MG63 (cell line): ENCODE measurements around the gene LTB4R2. TPM values are rescaled to one million over a fixed set of nuclear protein-coding genes. Genes with fewer than 3 reads are reported as not detected.
A peak's percentile ranks its signal among the peaks of the same experiment; 100 is the strongest.
"Not testable (repeated sequence)": the region's sequence is repeated elsewhere in the genome, so short reads cannot be mapped to it uniquely, and the experiment has no call there.

Source experiments
- DNase-seq: peaks from one replicate; pipeline ENCODE4 v3.0.0-alpha.2; 2020
- H3K27me3 ChIP-seq: fragments of 250-450 bp; sonication (Bioruptor Pico); 2 replicates; pipeline ENCODE4 v1.5.1; 2020; ENCODE audit warnings: mild to moderate bottlenecking, moderate library complexity
- H3K36me3 ChIP-seq: fragments of 250-450 bp; sonication (Bioruptor Pico); 2 replicates; pipeline ENCODE4 v1.5.1; 2020; ENCODE audit warnings: mild to moderate bottlenecking, moderate library complexity
- H3K4me3 ChIP-seq: fragments of 250-450 bp; sonication (Bioruptor Pico); 2 replicates; pipeline ENCODE4 v1.5.1; 2020; ENCODE audit warnings: mild to moderate bottlenecking, moderate library complexity
- H3K9me3 ChIP-seq: fragments of 250-450 bp; sonication (Bioruptor Pico); 2 replicates; pipeline ENCODE4 v1.5.1; 2020; ENCODE audit warnings: mild to moderate bottlenecking, moderate library complexity
- total RNA-seq: library from RNA; depleted of rRNA; stranded (reverse); fragments of >200 nt; shearing (Covaris generic); gene quantifications from 2 replicates; pipeline ENCODE4 v1.2.3, GENCODE V29; 2014; ENCODE audit warnings: low replicate concordance

Gene LTB4R2
- total RNA-seq, 1 experiment from 2014 or later = 0.82 TPM

DNA sequence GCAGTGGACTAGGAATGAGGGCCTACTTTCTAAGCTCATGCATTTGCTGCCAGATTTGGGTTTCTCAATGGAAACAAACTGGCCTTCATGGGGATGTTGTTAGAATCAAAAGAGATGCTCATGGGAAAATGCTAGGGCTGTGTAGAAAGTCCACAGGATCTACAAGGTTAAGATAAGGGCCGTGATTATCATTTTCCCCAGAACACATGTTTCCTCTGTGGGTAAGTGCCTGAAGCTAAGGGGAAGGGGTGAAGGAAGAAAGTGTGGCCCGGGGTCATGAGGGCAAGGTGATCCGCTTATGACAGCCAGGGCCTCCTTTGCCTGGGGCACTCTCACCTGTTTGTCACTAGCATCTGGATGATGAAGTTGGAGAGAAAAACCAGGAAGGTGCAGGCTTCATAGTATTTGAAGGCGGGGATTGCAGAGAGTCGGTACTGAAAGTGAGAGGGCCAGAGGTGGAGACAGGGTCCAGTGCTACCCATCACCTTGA is 15.1 kb downstream of the LTB4R2 start:
- H3K27me3 ChIP-seq = no peaks in the 10 kb centered on the region
- H3K4me3 ChIP-seq = no peak overlapping the region
- H3K9me3 ChIP-seq = no peaks in the 10 kb centered on the region
- DNase-seq = no peak
- no peaks in the 10 kb centered on the region for H3K36me3 ChIP-seq

DNA sequence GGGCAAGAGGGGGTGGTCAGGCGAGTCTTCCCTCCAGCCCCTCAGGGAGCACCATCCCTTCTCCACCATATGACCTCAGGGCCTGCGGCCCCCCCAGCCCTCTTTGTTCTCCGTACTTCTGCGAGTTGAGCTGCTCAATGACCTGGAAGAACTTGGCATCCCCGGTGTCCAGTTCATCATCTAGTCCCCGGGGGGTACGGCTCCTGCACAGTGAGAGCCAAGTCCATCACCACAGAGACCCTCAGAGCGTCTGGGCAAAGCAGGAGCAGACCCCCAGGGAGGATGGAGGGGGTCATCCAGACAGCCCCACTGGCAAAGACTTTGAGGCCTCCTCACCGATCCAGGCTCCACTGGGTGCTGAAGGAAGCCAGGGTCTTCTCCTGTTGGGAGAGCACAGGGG is 16.0 kb downstream of the LTB4R2 start:
- Histone ChIP-seq H3K36me3 (no peaks in the 10 kb centered on the region), H3K9me3 (no peaks in the 10 kb centered on the region), H3K27me3 (no peaks in the 10 kb centered on the region), H3K4me3 (no peak overlapping the region)
- no peak for DNase-seq

DNA sequence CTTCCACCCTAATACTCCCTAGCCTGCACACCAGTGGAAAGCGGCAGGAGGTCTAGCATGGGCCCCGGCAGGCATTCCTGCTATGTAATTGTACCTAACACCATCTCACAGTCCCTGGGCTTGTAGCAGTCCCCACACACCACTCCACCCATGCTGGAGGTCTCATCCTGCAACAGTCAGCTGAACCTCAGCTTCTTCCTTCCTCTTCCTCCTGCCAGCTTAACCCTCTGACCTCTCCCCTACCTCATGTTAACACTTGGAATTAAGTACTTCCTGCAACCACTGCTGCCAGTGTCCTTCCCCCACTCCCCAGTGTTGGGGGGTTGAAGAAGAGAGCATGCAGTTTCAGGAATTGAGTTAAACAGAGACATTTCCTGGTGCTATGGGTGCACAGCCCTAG is 17.4 kb downstream of the LTB4R2 start:
- no peak overlapping the region for H3K4me3 ChIP-seq
- DNase-seq = no peak
- H3K9me3 ChIP-seq = no peaks in the 10 kb centered on the region
- no peaks in the 10 kb centered on the region for H3K27me3 ChIP-seq
- H3K36me3 ChIP-seq = no peaks in the 10 kb centered on the region

DNA sequence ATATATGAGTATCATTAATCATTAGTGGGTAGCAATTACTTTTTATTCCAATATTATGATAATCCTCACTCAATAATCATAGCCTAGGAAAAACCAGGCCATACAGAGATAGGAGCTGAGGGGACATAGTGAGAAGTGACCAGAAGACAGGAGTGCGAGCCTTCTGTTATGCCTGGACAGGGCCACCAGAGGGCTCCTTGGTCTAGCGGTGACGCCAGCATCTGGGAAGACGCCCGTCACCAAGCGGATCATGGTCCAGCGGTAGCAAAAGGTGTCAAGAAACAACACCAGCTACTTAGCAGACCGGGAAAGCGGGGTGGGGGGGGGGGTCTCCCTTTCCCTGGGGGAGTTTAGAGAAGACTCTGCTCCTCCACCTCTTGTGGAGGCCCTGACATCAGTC is 18.0 kb downstream of the LTB4R2 start:
- not testable (repeated sequence) for H3K27me3 ChIP-seq, H3K4me3 ChIP-seq, H3K9me3 ChIP-seq, H3K36me3 ChIP-seq
- DNase-seq = peak; percentile 31

DNA sequence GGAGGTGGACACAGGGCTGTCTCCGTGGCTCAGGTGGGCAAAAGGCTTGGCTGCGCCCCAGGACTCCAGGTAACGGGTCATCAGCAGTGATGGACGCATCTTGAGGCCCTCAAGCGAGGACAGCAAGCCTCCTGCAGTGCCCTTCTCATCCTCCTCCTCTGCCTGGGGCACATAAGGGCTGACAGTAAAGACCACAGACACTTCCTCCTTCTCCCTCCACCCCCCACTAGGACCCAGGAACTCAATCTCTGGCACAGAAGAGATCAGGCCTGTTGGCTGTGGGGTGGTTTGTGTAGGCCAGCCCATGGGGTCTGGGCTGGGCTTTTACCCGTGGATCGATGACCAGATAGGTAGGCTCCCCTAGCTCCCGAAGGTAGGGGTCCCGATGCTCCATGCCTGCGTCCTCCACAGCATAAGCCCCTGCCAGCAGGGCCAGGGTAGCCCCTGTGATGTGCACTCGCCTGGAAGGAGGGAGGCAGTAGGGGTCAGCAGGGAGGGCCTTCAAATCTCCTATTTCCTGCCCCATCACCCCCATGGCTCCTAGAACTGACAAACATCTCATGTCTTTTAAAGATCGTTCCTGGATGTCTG is 19.2 kb downstream of the LTB4R2 start:
- Histone ChIP-seq H3K4me3 (no peak overlapping the region), H3K27me3 (no peaks in the 10 kb centered on the region), H3K36me3 (no peaks in the 10 kb centered on the region), H3K9me3 (no peaks in the 10 kb centered on the region)
- no peak for DNase-seq

DNA sequence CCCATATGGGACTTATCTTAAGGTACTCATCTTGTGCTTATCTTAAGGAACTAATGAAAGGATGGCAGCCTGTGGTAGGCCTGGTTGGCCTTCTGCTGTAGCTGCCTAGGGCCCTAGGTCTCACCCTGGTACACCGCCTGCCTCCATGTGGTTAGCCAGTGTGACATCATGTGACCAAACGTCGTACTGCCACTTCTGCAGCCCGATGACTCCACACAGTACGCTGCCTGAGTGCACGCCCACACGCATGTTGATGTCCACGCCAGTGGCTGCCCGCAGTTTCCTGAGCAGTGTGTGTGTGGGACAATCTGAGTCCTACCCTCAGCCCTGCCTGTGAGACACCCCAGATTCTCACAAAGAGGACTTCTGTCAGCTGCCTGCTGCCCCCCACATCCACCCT is 19.8 kb downstream of the LTB4R2 start:
- Histone ChIP-seq H3K9me3 (no peaks in the 10 kb centered on the region), H3K36me3 (no peaks in the 10 kb centered on the region), H3K27me3 (no peaks in the 10 kb centered on the region), H3K4me3 (no peak overlapping the region)
- no peak for DNase-seq

DNA sequence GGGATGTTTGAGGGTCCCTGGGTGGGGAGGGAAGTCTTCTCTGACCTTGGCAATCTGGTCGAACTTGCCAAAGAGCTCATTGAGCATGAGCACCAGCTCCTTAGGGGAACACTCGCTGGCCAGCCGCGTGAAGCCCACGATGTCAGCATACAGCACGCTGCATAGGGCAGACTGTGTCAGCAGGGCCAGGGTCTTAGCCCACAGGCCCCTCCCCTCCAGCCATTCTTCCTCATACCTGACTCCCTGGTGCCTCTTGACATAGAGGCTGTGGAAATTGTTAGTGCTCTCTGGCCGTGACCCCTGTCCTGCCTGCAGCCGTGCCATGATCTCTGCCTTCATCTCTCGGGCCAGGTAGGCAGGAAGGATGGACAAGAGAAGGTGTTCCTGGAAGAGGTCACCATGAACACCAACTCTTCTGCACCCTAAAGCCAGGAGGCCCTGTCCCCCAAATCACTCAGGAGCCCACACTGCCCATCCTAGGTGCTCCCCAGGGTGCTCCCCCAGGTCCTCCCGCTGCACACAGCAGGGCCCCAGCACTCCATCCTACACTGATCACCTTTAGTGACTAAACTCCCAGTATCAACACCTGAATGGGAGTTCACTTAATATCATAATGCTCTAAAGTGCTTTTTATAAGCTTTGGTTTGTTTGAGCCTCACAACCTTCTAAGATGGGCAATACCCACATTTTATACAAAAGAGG is 21.2 kb downstream of the LTB4R2 start:
- H3K27me3 ChIP-seq = no peaks in the 10 kb centered on the region
- no peak for DNase-seq
- no peaks in the 10 kb centered on the region for H3K9me3 ChIP-seq
- H3K4me3 ChIP-seq = no peak overlapping the region
- H3K36me3 ChIP-seq = no peaks in the 10 kb centered on the region

DNA sequence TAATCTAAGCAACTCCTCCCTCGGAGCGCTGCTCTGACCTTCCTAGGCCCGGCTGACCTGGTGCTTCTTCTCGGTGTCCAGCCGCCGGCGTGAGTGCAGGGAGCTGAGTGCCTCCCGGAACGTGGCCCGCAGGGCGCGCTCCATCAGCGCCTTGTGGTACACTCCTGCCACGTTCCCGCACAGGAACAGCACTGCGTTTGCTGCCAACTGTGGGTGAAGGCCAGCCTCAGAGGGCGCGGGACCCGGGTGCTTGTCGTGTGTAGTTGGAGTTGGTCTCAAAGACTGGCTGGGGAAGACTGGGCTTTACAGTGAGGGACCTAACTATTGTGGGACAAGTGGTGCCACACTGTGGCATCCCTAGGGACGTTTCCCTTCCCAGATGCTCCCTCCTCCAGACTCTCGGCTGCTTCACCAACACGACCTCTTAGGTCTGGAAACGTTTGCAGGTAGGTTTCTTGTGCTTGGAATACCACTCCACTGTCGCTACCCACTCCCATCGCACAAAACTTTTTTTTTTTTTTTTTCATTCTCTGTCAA is 21.9 kb downstream of the LTB4R2 start:
- Histone ChIP-seq H3K4me3 (no peak overlapping the region), H3K9me3 (no peaks in the 10 kb centered on the region), H3K27me3 (no peaks in the 10 kb centered on the region), H3K36me3 (no peaks in the 10 kb centered on the region)
- no peak for DNase-seq

DNA sequence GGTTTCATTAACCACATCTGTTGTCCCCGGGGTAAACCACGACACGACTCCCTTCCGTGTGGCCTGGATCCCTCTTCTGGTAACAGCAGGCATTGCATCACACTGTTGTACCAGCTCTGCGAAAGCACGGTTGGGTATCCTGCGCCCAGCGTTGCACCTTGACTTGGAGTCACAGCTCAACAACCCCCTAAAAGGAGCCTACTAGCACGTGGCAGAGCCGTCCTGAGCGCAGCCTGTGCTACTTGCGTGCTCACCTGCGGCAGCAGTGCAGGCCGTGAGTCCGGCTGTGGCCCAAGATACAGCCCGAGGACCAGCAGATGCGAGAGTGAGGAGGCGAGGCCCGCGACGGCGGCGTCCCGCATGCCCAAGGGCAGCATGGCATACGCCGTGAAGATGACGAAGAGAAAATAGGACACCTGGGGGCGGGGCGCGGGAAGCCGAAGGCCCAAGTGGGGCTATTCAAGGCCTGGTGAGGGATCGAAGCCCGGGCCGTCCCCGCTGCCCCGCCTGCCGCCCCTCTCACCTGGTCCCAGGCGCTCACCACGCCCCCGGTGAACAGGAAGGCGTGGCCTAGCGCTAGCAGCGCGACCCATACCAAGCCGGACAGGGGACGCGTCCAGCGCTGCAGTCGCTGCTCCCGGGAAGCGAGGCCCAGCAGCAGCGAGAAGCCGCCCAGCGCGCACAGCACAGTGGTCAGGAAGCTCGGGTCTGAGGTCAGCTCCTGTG is 22.5 kb downstream of the LTB4R2 start:
- H3K4me3 ChIP-seq = no peak overlapping the region
- H3K36me3 ChIP-seq = no peaks in the 10 kb centered on the region
- no peaks in the 10 kb centered on the region for H3K27me3 ChIP-seq
- peak; percentile 14 for DNase-seq
- no peaks in the 10 kb centered on the region for H3K9me3 ChIP-seq

DNA sequence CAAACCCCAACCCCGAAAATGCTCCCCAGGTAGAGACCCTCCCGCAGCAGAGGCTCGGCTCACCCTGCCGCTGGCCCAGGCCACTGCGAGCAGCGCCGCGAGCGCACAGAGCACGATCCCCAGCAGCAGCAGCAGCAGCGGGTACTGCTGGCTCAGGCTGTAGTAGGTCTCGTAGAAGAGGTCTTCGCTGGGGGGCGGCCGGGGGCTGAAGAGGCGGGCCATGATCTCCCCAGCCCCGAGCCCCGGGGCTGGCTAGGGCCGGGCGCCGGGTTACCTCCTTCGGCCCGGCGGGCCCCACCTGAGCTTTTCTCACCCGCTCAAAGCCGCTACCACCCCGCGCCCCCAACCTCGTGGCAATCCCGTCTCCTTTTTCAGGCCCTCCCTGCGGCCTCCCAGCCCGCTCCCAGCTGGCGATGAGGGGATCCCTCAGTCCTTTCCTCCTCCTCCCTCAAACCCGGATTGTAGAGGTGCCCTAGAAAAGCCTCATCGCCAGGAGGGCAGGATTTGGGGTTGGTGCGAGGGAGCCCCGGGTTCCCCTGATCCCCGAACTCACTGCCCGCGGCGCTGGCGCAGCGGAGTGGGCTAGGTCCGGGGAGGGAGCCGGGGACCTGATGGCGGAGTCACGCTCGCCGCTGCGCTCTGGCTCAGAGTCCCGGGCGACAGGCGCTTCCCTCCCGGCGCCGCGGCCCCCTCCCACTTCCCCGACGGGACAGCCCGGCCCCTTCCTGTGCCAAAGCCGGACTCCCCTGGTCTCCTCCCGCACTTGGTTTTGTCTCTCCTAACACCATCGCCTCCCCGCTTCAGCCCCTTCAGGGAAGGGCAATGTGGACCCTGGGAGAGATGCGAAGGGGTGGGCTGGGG is 24.7 kb downstream of the LTB4R2 start, which contains the start of gene ADCY4:
Gene ADCY4, minus strand, starts transcription at position 641 of the 861 bp plus-strand sequence. Its CDS starts 419 bp downstream, at position 222.
- Histone ChIP-seq H3K36me3 (no peaks in the 10 kb centered on the region), H3K9me3 (no peaks in the 10 kb centered on the region), H3K27me3 (no peaks in the 10 kb centered on the region), H3K4me3 (peak within 1 kb of the TSS; percentile 30)
- DNase-seq = no peak

DNA sequence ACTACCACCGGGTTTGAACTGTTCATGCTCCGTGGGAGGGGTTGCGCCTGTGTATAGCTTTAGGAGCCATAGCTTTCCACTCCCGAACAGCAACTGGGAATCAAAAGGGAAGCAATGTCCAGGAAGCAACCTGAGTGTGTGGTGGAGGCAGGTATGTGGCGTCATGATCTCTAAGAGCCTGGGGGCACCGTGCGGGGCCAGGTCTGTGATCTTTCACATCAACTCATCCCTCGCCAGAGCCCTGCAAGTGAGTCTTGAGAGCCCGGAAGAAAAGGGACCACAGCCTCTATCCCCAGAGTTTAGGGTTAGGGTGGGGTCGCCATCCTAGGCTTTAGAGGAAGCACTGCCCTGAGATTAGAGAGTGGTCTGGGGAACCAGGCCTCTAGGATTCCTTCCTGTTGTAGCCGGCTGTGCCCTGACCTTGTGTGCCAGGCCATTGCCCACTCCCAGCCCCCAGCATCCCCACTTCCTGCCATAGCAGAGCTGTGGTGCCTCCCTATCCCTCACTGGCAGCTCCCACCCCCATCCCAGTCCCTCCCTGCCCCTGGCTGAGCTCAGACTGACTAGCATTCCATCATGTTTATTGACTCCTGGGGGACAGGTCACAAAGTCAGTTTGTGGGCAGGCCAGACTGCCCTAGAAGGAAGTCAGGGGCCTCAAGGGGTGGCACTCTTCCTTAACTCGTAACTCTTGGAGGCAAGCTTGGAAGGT is 25.7 kb downstream of the LTB4R2 start:
- Histone ChIP-seq H3K27me3 (no peaks in the 10 kb centered on the region), H3K36me3 (no peaks in the 10 kb centered on the region), H3K4me3 (no peak overlapping the region), H3K9me3 (no peaks in the 10 kb centered on the region)
- DNase-seq = no peak

DNA sequence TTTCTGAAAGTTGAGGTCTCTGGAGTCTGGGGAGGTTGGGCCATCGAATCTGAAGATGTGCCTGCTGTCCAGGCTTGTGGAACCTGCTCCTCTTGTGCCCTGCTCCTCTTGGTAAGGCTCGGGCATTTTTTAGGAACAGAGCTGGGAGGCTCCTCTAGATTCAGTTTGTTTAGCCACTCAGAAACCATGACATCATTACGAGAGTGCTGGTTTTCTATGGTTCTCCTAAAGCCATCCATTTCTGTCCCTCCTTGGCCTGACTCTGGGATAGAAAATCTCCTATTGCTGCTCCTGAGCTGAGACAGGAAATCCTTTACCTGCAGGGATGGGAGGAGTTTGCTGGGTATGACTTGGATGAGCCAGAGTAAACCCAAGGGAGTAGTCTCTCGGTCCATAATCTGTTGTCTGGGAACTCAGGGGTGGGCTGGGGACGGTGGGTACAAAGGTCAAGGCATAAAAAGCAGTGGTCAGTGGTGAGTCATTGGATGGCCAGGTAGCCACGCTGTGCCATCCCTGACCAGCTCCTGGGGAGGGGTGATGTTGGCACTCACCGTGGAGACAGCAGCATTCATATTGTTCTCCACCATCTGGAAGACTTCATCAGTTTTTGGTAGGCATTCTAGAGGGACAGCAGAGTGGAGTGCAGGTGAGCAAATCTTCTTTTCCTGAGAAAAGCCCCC is 27.3 kb downstream of the LTB4R2 start:
- Histone ChIP-seq H3K27me3 (no peaks in the 10 kb centered on the region), H3K9me3 (no peaks in the 10 kb centered on the region), H3K36me3 (no peaks in the 10 kb centered on the region), H3K4me3 (no peak overlapping the region)
- no peak for DNase-seq

DNA sequence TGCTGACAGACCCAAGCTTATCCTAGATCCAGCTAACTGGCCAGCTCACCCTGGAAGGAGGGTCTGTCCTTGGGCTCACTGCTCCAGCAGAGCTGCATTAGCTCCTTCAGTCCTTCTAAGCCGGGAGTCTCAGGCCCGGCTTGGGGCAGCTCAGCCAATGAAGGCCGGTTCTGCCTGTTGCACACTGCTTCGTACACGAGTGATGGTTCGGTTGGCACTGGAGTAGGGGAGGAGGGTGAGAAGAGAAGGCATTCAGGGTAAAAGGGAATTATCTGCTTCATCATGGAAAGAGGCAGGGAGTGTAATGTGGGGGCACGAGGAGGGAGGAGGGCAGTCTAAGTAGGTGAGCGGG is 27.9 kb downstream of the LTB4R2 start:
- DNase-seq = no peak
- Histone ChIP-seq H3K9me3 (no peaks in the 10 kb centered on the region), H3K36me3 (no peaks in the 10 kb centered on the region), H3K4me3 (no peak overlapping the region), H3K27me3 (no peaks in the 10 kb centered on the region)

DNA sequence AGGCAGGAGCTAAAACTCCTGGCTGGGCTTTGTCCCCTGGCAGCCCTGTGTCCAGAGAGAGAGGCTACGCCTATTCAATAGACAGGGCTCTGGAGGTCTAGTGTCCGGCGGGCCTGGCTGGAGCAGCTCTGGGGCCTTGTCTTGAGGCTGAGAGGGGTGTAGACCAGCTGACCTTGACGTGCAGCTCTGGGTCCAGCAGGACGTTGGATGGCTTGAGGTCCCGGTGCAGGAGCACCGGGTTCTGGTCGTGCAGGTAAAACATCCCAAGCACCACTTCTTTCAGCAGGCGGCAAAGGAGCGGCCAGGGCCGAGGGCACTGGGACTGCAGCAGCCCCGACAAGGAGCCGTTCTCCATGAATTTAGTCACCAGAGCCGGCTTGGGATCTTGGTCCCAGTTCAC is 28.9 kb downstream of the LTB4R2 start:
- Histone ChIP-seq H3K27me3 (no peaks in the 10 kb centered on the region), H3K4me3 (no peak overlapping the region), H3K9me3 (no peaks in the 10 kb centered on the region), H3K36me3 (no peaks in the 10 kb centered on the region)
- no peak for DNase-seq

DNA sequence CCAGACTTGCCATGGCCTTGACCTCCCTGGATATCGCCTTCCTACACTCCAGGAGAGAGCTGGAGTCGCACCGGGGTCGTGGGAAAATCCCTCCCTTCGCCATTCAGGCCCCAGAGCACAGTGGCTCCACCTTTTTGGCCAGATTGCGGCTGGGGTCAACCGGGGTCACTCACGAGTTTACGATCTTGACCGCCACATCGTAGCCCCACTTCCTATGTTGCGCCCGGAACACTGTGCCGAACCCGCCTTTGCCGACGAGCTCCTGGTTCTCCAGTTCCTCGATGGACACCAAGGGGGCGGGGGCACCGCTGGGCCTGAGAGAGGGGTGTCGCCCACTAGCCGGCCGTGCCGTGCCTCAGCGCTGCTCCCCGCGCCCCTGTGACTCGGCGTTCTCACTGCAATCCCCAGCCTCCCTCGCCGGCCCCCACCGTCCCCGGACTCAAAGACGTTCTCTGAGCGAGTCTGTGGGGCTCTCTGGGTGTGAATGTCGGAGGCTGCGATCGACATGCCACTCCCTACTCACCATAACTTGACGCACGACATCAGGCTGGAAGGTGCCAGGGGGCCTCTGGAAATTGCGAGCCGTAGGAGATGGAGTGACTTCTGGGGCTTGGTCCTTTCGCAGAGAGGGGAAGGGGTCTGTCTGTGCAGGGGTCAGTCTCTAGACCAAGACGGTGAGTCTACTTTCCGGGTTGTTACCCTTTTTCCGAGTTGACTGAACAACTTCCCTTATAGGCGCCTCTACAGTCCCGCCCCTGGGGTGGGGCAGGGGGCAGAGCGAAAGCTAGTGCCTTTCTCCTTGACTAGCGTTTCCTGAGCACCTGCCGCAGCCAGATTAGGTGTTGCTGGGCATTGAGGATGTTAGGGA is 29.6 kb downstream of the LTB4R2 start, which contains the start of gene RIPK3:
Gene RIPK3, minus strand, starts transcription at position 708 of the 868 bp plus-strand sequence. Its CDS starts 165 bp downstream, at position 543.
- no peak within 1 kb of the TSS for H3K4me3 ChIP-seq
- H3K27me3 ChIP-seq = no peaks in the 10 kb centered on the region
- H3K36me3 ChIP-seq = no peaks in the 10 kb centered on the region
- H3K9me3 ChIP-seq = no peaks in the 10 kb centered on the region
- no peak for DNase-seq
